GM21576 (cell line): ENCODE data around the gene CAMK2D.
"Not testable (repeated sequence)": the region's sequence is repeated elsewhere in the genome, so short reads cannot be mapped to it uniquely, and the experiment has no call there.

Experiments
- ATAC-seq: cut with Tn5 transposase; IDR thresholded peaks from one replicate; pipeline ENCODE4 v1.9.1; 2021; ENCODE audit warnings: mild to moderate bottlenecking, moderate library complexity; ENCODE audit not compliant: unreplicated experiment

CAMK2D gene

DNA sequence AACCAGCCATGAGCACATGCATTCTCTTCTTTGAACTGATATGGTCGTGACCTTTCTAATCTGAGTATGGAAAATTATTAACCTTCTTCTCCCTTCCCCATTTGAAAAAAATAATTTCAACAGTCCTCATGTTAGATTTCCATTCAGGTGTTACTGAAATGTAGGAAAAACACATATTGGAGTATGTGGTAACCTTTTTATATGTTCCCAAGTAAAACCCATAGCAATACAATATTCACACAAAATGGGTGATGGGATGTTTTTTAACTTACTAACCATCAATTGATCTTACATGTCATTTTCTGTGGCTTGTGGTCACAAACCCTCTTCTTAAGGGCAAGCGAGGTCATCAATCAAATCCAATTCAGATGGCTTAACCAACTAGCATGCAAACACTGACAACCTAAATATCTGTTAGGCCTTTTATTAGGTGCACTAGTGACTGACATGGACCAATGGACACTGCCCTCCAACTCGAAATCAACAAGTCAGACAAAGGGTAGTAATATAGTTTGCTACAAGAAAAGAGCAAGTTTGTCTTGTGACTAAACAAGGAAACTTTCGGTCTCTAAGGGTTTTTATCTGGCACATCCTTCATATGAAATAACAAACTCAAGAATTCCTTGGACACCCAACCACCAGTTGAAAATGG, 74.3 kb downstream of the CAMK2D start:
- ATAC-seq = no peak

DNA sequence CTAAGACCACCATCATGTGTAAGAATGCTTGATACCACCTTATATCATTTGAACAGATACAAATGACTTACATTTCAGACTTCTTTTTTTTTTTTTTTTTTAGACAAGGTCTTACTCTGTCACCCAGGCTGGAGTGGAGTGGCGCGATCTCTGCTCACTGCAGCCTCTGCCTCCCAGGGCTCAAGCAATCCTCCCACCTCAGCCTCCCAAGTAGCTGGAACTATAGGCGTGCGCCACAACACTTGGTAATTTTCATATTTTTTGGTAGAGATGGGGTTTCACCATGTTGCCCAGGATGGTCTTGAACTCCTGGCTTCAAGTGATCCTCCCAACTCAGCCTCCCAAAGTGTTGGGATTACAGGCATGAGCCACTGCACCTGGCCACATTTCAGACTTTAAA, 76.4 kb downstream of the CAMK2D start:
- not testable (repeated sequence) for ATAC-seq

DNA sequence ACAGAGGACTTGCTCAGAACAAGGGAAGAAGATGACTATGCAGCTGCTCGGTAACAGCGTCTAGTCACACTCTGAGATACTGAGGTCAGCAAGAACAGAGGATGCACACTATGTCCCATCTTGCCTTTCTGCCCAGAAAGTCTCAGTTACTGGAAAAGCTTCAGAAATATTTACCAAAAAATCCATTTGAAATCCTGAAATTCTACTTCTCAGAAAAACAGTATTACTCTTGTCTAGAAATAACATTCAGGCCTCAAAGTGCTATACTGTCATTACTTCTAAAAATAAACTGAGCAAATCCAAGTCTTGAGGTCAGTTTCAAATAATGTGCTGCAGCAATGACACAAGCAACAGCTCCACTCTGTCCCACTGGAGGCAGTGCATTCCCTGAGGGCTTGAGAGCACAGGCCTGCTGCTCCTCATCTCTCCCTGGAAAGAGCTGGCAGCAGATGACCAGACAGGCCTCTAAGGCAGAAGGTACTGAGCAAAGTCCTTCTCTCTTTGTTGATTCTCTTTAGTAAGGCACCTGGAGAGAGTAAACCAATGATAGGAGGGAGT, 76.9 kb downstream of the CAMK2D start:
- ATAC-seq = no peak

DNA sequence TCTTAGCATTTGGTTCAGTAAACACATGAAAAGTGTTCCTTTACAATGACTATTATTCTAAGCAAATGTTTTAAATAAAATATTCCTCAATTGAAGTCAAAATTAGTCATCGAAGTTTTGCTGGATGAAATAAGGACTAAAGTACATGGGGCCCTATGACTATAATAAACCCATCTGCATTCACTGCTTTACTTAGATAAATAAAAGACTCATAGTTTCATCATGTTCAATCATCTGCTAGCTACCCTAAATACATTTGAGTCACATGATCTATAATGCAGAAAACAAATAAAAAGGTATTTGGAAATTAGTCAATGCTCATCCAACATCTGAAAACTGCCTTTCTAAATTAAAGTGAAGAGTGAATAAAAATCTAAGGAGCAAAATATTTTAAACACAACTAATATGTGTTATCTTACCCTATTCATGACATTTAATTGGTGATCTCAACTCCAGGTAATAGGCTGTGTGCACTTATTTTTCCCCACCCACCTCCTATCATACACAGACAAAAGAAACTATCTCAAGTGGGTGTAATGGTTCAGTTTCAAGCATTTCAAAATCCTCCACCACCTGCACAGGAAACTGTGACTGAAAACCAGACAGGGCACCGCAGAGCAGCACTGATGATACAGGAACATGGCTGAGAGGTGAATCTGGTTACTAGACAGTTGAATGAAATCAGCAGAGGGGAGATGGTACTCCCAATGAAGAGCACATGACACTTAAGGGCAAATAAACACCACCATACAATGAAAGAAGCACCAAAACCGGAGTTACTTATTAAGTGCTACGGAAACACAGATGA, 78.6 kb downstream of the CAMK2D start:
- ATAC-seq = peak; percentile 99

DNA sequence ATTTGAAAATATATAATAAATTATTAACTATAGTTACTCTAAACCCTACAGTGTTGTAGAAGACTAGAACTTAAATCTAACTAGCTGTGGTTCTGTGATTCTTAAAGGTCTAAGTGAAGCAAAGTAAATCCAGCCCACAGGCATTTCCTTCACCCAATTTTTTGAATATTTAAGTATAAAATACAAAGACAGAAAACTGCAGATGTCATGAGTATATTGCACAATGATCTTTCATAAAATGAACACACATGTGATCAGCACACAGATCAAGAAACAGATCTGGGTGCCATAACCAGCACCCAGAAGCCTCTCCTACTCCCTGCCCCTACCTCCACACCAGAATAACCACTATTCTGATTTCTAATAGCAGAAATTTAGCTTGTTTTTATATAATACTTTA, 82.9 kb downstream of the CAMK2D start:
- no peak for ATAC-seq

DNA sequence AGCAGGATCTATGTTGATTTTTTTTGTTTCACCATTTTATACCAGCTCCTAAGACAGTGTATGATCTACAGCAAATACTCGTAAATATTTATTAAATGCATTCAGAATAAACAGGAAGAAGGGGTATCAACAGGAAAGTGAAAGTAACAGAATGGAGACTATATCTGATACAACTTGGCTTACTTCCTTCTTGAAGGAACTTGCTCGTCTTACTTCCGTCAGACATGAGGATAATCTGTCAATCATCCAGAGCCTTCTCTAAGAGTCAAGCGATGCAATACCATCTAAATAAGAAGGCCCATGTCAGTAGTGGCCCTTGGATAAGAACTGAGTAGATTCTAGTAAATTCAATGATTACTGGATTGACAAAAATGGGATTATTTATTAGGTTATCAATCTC, 84.2 kb downstream of the CAMK2D start:
- ATAC-seq = no peak

DNA sequence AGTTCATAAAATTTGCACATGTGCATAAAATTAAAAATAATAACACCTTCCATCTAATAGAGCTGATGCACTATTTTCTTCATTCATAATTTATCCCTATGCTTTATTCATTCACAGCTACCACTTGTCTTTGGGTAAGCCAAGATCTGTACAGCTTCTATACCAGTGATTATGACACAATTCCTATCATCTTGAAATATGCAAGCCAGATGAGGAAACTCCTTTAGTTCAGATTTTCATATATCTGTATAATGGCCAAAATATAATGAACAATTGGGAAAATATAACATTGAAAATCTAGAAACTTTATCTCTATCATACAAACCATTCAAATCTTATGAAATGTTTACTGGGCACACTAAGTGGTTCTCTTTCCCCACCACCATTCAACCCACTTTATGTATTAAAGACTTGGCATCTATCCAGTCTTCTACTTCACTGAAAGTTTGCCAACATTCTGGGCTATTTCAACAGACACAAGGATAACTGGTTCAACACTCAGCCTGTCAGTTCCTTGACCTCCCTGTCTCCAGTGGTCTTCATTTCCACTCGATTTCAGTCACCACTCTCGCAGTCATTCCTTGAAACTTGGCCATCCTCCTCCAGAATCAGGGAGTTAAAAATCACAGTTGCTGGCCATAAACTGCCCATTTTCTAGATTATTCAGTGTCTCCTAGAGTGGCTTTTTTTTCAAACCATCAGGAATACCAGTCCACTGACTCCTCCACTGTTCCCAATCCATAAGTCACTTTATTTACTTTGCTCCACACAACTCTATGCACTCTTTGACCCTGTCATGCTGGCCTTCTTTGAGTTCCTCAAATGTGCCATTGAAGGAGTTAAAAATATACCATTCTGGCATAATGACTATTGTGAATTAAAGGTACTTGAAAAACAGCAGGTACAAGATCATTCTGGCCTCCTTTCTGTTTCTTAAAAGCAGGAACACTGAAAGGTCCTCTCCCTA, 85.5 kb downstream of the CAMK2D start:
- no peak for ATAC-seq

DNA sequence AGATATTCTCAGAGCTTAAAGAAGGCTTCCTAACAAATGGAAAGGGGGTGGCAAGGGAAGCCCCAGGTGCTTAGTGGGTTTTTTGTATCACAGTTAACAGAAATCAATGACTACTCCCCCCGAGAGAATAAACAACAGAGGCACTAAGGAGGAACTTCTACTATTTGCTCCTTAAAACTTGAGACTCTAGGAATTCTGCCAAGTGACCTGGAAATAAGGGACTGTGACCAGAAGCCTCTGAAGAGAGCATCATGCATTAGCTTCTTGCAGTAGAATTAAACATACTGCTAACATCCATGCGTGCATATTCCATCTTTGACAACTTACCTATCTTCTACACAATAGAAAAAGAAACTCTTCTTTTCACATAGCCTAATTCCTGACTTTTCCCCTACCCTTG, 86.8 kb downstream of the CAMK2D start:
- ATAC-seq = no peak

DNA sequence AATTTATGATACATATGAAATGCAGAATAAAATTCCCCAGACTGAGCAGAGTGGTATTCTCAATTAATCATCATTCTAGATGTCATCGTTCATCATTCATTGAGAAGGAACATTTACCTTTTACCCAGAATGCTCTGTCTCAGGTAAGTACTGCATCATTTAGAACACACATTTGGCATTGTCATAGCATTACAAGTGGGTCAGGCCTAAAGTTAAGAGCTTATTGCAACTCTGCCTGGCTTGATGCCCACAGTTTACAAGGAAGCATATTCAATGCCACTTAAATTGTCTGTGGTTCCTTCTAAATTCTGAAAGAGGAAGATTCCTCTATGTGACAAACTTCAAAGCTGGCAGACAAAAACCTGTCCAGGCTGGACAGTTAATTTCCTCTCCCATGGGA, 87.3 kb downstream of the CAMK2D start:
- no peak for ATAC-seq

DNA sequence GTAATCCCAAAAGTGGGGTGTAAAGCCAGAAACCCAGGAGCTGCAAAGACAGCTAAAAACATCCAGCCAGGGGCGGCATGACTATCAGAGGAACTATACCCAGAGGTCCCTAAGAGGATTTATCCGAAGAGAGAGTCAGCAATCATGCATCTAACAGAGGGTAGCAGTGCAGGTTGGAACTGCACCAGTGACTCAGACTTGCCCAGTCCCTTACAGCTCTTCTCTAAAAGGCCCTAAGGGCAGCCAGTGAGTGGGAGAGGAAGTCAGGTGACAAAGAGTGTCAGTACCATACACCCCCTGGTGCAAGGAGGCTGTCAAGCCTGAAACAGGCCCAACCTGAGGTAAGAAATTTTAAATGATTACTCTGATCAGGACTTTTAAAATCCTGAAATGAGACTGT, 88.1 kb downstream of the CAMK2D start:
- ATAC-seq = peak; percentile 94

DNA sequence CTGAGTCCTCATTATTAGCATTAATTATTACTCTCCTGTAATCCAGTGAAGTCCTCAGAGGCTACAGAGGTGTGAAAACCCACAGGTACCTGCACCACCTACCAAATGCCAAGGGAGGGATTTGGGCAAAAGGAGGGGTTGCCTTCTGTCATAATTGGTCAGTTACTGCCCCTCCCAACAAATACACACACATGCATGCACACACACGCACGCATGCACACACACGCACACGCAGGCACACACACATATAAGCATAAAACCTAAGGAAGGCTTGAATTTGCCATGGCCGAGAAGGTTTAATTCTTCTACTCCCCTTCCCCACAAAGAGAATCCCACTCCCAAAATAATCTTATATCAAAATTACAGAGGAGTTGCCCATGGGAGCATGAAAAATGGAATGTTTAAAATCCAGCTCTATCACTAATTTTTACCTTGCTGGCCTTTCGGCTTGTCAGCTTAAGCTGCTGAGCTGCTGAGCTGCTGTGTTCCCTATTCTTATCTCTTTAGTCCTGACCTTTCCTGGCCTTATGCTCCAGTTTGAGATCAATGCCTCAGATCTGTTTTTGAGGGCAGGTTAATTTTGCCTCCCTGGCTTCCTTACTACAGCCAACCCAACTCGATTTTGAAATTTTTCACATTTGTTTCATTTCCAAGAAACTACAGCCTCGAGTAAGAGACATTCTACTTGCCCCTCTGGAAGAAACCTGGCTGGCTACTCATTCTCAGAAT, 95.0 kb downstream of the CAMK2D start:
- no peak for ATAC-seq

DNA sequence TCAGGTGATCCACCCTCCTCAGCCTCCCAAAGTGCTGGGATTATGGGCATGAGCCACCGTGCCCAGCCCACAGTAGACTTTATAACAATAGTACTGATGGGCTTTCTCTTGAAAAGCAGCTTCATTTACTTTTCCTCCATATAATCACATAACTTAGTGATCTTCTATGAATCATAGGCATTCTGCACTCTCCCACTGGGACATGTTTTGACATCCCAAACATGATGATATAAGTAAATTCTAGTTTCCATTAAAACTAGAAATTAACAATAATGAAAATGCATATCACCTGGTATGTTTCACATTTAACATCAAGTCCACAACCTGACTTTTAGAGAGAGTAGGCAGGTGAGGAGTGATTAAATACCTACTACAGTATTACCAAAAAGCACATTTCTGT, 96.5 kb downstream of the CAMK2D start:
- ATAC-seq = no peak

DNA sequence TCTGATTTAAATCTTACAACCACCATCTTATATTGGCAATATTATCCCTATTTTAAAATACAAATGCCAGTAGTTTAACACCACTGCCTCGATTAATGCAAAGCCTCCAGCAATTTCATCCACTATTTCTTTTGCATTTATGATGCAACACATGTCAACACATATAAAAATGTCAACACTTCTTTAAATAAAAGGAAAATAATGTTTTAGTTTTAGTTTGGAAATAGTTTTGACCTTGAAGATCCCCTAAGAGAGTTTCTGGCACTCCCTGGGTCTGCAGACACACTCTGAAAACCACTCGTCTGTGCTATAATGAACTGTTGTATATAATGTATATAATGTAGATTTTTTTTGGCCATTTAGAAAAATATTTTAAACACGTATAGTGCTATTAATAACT, 99.0 kb downstream of the CAMK2D start:
- ATAC-seq = no peak

DNA sequence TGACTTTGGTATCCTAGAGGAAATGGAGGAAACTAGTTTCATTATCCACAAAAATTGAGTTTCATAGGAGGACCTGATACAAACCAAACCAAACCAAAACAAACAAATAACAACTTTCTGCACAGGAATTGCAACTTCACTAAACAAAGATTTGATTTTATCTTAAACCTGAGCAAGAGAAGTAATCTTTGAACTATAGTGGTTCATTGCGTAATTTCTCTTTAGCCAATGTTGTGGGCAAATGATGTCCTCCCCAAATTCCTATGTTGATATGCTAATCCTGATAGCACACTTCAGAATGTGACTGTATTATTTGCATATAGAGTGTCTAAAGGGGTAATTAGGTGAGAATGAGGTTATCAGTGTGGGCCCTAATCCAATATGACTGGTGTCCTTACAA, 102.4 kb downstream of the CAMK2D start:
- ATAC-seq = no peak

DNA sequence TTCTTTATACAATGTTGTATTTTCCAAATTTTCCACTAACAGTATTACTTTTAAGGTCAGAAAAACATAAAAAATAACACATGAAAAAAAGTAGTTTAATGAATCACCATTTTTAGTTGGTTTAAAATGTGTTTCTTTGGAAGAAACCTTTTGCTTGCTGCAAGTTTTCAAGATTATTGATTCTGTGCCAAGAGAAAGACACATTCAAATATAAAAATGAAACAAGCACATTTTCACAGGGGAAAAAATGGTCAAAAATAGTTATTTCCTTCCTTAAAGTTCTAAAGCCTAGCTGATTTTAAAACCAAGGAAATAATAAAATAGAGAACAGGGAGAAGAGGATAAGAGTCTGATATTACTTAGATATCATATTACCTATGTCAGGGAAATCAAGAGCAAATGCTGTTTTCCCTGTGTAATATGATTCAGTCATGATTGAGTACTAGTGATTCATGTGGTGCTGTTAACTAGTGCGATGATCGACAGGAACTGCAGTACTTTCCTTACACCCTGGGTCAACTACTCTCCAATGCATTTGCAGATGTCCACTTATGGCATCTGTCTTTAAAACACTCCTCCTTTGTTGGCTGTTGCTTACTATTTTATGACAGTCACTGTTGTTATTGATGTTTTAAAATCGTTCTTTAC, 103.8 kb downstream of the CAMK2D start:
- no peak for ATAC-seq

DNA sequence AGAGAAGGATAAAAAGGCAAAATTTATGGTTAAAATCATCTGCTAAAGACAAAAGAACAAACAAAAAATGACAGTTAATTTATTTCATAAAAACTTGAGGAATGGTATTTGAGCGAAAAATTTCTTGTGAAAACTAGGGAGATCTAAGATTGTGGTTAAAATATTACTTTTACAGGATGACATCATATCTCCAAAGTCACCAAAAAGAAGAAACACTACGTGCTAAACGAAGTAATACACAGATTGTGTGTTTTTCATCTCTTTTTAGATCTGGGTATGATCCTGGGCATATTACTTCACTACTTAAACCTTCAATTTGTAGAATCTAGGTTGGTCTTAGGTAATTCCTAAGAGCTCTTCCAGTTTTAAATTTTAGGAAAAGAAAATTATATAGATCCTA, 107.7 kb downstream of the CAMK2D start:
- no peak for ATAC-seq

DNA sequence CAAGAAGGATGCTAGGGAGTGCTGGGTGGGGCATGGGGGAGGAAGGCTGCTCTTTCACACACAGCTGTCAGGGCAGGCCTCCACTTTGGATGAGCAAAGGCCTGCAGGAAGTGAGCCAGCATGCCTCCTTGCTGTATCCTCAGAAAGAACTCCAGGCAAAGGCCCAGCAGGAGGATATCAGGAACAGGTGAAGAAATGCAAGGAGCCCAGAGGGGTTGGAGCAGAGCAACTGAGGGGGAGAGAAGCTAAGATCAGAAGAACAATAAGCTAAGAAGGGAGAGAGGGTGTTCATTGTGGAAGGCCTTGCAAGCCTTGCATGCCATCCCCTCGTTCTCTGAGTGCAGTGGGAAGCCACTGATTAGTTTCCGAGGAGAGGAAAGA, 115.1 kb downstream of the CAMK2D start:
- no peak for ATAC-seq

DNA sequence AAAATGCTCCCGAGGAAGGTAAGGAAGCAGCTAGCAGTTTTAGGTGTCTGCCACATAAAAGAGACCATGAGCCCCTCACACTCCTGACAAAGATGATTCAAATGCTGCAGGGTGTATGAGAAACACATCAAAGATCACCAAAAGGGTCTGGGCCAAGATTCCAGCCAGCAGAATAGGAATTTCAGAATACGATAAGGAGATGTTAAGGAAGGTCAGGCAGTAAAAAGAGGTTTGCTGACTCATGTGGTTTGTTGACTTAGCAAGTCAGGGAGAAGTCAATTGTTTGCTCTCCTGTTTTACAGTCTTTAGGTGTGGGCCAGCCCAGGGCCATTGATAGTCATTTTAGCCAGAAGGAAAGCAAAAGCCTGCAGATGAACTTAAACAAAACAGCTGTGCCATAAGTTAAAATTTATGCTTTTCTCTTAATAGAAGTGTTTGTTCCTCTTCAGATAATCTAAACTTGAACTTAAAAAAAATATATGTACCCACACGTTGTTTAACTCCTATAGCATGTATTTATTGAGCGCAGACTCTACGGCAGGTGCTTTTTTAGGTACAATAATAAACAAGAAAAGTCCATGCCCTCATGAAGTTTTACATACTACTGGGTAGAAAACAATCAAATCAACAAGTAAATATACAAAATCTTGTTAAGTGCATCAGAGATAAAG, 115.6 kb downstream of the CAMK2D start:
- no peak for ATAC-seq

DNA sequence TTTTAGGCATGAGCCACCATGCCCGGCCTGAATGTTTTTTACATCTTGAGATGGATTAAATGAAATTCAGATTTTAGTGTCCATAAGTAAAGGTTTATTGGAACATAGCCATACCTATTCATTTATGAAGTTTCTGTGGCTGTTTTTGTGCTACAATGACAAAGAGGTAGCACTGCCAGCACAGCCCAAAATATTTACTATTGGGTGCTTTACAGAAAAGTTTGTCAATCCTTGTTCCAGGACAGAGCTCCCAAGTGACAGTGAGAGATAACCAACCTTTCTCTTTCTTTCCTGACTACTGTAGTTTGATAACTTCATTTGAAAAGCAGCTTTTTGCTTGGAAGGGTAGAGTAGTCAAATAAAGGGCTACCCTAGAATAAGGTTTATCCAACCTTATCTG, 116.2 kb downstream of the CAMK2D start:
- ATAC-seq = no peak

DNA sequence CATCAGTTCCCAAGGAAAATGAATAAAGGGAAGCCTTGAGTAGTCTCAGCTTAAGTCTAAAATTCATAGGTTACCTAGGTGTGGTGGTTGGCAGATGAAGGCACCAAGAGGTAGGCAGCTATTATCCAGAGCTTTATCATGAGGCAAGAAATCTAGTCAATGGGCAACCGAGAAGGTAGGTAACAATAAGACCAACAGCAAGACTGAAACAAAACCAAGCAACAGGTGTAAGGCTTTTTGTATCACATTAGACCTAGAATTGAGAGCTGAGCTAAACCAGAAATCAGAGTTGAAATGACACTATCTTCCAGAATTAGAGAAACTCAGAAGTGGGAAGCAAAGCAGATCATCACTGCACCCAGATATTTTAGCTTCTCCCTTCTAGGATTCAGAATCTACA, 117.1 kb downstream of the CAMK2D start:
- ATAC-seq = no peak
